B cell (primary cell): Measurements from ENCODE around the gene PRDM2. TPM values are rescaled to one million over a fixed set of nuclear protein-coding genes. Genes with fewer than 3 reads are reported as not detected.

ENCODE experiments used
- ATAC-seq: fragments of 200-7000 bp; cut with Tn5 transposase; one replicate; pipeline ENCODE4 v1.10.0; 2021; ENCODE audit warnings: low read depth, mild to moderate bottlenecking, moderate number of reproducible peaks, moderate library complexity
- CTCF ChIA-PET: fragments of 350-600 bp; sonication (Branson Sonifier 250); formaldehyde crosslinking; loops from one replicate; lab custom pipeline; 2021; ENCODE audit warnings: antibody characterized with exemption, inconsistent platforms; lab: Charles Lee
- POLR2A ChIA-PET: fragments of 350-600 bp; sonication (Branson Sonifier 250); formaldehyde crosslinking; loops from one replicate; lab custom pipeline; 2021; ENCODE audit warnings: antibody characterized with exemption; lab: Charles Lee
- DNase-seq: peaks from one replicate; pipeline ENCODE4 v3.0.0; 2013
- H2AFZ ChIP-seq: 2 replicates; pipeline ENCODE4 v1.6.1; 2012; ENCODE audit warnings: mild to moderate bottlenecking, low read depth, low read length; ENCODE audit not compliant: insufficient read depth, poor library complexity, severe bottlenecking
- H3K27ac ChIP-seq, 2 donors: 1 replicate in 1 of 2; 2 replicates in 1 of 2; pipeline ENCODE4 v1.5.1; 2012 to 2013; ENCODE audit warnings: low read length in 2 of 2, mild to moderate bottlenecking in 2 of 2, moderate library complexity in 1 of 2
- H3K27me3 ChIP-seq, 4 experiments: fragments of 200-600 bp in 1 of 4; sonication (generic) in 1 of 4; replicated peaks in 1 of 4; 1 replicate in 2 of 4; 2 replicates in 2 of 4; pipeline versions ENCODE4 v1.6.1 to v1.7.0; 2013 to 2016; ENCODE audit warnings: low read length in 3 of 4, mild to moderate bottlenecking in 2 of 4, mixed read lengths in 1 of 4, moderate library complexity in 1 of 4; ENCODE audit not compliant: insufficient read depth in 4 of 4, control insufficient read depth in 3 of 4; ENCODE audit errors: control extremely low read depth in 1 of 4
- H3K36me3 ChIP-seq, 2 experiments: replicated peaks in 1 of 2; 1 replicate in 1 of 2; 2 replicates in 1 of 2; pipeline versions ENCODE4 v1.6.1 to v1.7.1; 2013; ENCODE audit warnings: low read length in 1 of 2; ENCODE audit not compliant: insufficient read depth in 2 of 2, control insufficient read depth in 1 of 2; ENCODE audit errors: control extremely low read depth in 1 of 2, extremely low read depth in 1 of 2
- H3K4me1 ChIP-seq, 2 donors: fragments of 200-600 bp in 1 of 2; sonication (generic) in 1 of 2; 1 replicate in 1 of 2; 2 replicates in 1 of 2; pipeline versions ENCODE4 v1.5.1 to v1.6.1; 2013 to 2017; ENCODE audit warnings: low read length in 2 of 2; ENCODE audit not compliant: control insufficient read depth in 2 of 2, insufficient read depth in 2 of 2
- H3K4me2 ChIP-seq: replicated peaks from 2 replicates; pipeline ENCODE3; 2012; ENCODE audit warnings: mild to moderate bottlenecking, low read depth, low read length; ENCODE audit not compliant: poor library complexity, severe bottlenecking
- H3K4me3 ChIP-seq, 5 experiments: fragments of 200-600 bp in 1 of 5; sonication (generic) in 1 of 5; 1 replicate in 3 of 5; 2 replicates in 2 of 5; pipeline versions ENCODE4 v1.5.1 to v1.7.0; 2011 to 2016; ENCODE audit warnings: low read length in 4 of 5, mild to moderate bottlenecking in 4 of 5, low read depth in 2 of 5, control low read depth in 1 of 5, moderate library complexity in 1 of 5; ENCODE audit not compliant: insufficient read depth in 1 of 5; ENCODE audit errors: control extremely low read depth in 1 of 5, extremely low read depth in 1 of 5
- H3K79me2 ChIP-seq: fragments of 200-600 bp; sonication (generic); one replicate; pipeline ENCODE4 v1.6.0; 2016; ENCODE audit warnings: low read length; ENCODE audit not compliant: control insufficient read depth, insufficient read depth
- H3K9ac ChIP-seq: fragments of 200-600 bp; sonication (generic); 2 replicates; pipeline ENCODE4 v1.6.1; 2017; ENCODE audit warnings: mild to moderate bottlenecking, low read length, moderate library complexity
- H3K9me3 ChIP-seq, 3 donors: one replicate each; pipeline versions ENCODE4 v1.6.1 to v1.7.1; 2013; ENCODE audit warnings: low read length in 2 of 3; ENCODE audit not compliant: control insufficient read depth in 2 of 3, insufficient read depth in 1 of 3; ENCODE audit errors: control extremely low read depth in 1 of 3
- H4K20me1 ChIP-seq: 2 replicates; pipeline ENCODE4 v1.6.0; 2012; ENCODE audit warnings: mild to moderate bottlenecking, low read length; ENCODE audit not compliant: insufficient read depth, control insufficient read depth, poor library complexity, severe bottlenecking
- H3K27ac Mint-ChIP-seq: one replicate; pipeline ENCODE4 v1.8.0; 2021; ENCODE audit warnings: mixed read lengths
- H3K27me3 Mint-ChIP-seq: one replicate; pipeline ENCODE4 v1.8.0; 2021; ENCODE audit warnings: mixed read lengths
- H3K4me1 Mint-ChIP-seq: one replicate; pipeline ENCODE4 v1.8.0; 2021; ENCODE audit warnings: mixed read lengths
- H3K4me3 Mint-ChIP-seq: one replicate; pipeline ENCODE4 v1.8.0; 2021; ENCODE audit warnings: mixed read lengths
- H3K9me3 Mint-ChIP-seq: one replicate; pipeline ENCODE4 v1.8.0; 2022; ENCODE audit warnings: mixed read lengths; ENCODE audit not compliant: insufficient read depth
- EZH2 ChIP-seq: IDR thresholded peaks from 2 replicates; pipeline ENCODE4 v1.6.1; 2012; ENCODE audit warnings: borderline replicate concordance, low read depth, mild to moderate bottlenecking, moderate library complexity, low read length; ENCODE audit not compliant: insufficient read depth, poor library complexity, severe bottlenecking
- WGBS: methylation state at CpG from one replicate; pipeline ENCODE4 v1.1.5; 2013; ENCODE audit warnings: missing lambda C conversion rate; ENCODE audit not compliant: insufficient coverage; 5-methylcytosine and 5-hydroxymethylcytosine counted together
- intact Hi-C: fragments of 100-400 bp; cut with micrococcal nuclease; formaldehyde crosslinking; loops from one replicate; pipeline ENCODE4 v1.10.0; 2022
- polyA plus RNA-seq: library from polyadenylated mRNA; depleted of rRNA; stranded (reverse); fragments of >200 nt; gene quantifications from 2 replicates; pipeline ENCODE4 v1.2.3, GENCODE V29; 2012
- total RNA-seq, 2 donors: library from RNA; stranded (reverse); fragments of 120-200 nt in 1 of 2; gene quantifications; 1 replicate in 1 of 2; 2 replicates in 1 of 2; pipeline versions ENCODE4 v1.2.3 to v1.2.4, GENCODE V29; 2013 to 2022
- TF ChIP-seq, protein P1 (sequence below): fragments of 200-600 bp; IDR thresholded peaks from one replicate; pipeline ENCODE4 v1.8.0; 2022; ENCODE audit warnings: antibody characterized with exemption, mild to moderate bottlenecking

The PRDM2 gene
- total and polyA plus RNA-seq, 2 donors (not counting 1 experiment from before 2014, with no cell fraction given), result 50.1 to 432 TPM

DNA sequence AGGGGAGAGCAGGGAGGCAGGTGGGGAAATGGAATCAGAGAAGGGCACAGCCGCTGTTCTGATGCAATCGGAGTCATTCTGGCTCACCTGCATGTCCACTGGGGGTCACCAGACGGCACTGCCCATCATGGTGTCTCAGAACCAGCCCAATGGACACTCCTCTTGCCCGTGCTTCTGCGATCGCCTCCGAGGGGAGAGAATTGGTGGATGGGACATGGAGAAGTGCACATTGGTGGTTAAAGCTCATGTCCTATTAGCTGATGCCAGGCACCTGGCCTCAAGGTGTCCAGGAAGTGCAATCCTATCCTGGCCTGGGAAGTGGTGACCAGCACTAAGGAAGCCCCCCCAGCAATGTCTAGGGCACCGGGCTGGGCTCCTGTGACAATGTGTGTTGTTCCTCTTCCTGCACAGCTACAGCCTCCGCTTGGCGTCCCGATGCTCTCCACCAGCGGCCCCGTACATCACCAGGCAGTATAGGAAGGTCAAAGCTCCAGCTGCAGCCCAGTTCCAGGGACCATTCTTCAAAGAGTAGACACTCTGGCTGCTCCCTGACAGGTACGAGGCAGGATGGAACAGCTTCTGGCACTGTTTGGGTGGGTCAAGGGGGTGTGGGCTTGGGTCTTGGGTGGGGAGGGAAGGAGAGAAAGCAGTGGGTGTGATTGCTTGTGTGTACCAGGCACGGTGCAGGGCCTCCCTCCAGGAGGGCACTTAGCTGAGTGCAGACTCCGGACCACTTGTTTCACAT lies 116.2 kb downstream of the PRDM2 start:
- Mint-ChIP-seq H3K27ac (no peak overlapping the region), H3K27me3 (no peaks in the 10 kb centered on the region), H3K9me3 (no peaks in the 10 kb centered on the region), H3K4me1 (peaks cover 18% of the 10 kb centered on the region), H3K4me3 (no peak overlapping the region)
- peaks cover 0 to 15% of the 10 kb centered on the region in 2 experiments for H3K36me3 ChIP-seq
- H3K79me2 ChIP-seq, result peaks cover 10% of the 10 kb centered on the region
- no peaks in the 10 kb centered on the region for H3K9me3 ChIP-seq
- CTCF ChIA-PET, result interaction anchor here (0.7 kb wide), 1 partner anchor 67 kb away, joined by 5 read pairs; no protein-coding TSS in a partner anchor
- POLR2A ChIA-PET, result no interaction called here
- no peaks in the 10 kb centered on the region for H3K27me3 ChIP-seq
- H3K4me1 ChIP-seq, result peaks cover 0 to 9% of the 10 kb centered on the region in 2 donors
- H2AFZ ChIP-seq, result no peak overlapping the region
- DNase-seq (no peak), ATAC-seq (no peak)
- peaks cover 9% of the 10 kb centered on the region for H4K20me1 ChIP-seq
- TF ChIP-seq, protein P1, sequence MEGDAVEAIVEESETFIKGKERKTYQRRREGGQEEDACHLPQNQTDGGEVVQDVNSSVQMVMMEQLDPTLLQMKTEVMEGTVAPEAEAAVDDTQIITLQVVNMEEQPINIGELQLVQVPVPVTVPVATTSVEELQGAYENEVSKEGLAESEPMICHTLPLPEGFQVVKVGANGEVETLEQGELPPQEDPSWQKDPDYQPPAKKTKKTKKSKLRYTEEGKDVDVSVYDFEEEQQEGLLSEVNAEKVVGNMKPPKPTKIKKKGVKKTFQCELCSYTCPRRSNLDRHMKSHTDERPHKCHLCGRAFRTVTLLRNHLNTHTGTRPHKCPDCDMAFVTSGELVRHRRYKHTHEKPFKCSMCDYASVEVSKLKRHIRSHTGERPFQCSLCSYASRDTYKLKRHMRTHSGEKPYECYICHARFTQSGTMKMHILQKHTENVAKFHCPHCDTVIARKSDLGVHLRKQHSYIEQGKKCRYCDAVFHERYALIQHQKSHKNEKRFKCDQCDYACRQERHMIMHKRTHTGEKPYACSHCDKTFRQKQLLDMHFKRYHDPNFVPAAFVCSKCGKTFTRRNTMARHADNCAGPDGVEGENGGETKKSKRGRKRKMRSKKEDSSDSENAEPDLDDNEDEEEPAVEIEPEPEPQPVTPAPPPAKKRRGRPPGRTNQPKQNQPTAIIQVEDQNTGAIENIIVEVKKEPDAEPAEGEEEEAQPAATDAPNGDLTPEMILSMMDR, result no peak
- TF ChIP-seq EZH2, result no peak
- WGBS, result 97% methylated on average over 15 of the region's 16 CpGs
- no peak overlapping the region for H3K27ac ChIP-seq
- H3K4me2 ChIP-seq, result no peak overlapping the region
- no peak overlapping the region for H3K9ac ChIP-seq
- intact Hi-C loops, result no loop called here
- H3K4me3 ChIP-seq, result no peak overlapping the region

DNA sequence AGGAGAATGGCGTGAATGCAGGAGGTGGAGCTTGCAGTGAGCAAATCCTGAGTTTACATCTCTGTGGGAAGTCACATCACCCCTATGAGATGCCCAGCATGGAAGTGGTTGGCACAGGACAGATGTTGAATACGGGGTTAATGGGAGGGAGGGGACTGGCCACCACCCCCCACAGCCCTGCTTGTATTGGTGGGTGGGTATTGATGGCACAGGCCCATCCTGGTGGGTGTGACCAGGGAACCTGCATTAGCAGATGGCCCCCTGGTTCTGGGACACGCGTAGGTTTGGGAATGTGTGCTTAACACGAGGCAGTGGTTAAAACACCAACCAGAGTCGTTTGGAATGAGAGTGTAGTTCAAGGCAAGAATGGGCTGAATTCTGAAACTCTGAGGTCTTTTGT lies 117.9 kb downstream of the PRDM2 start:
- ATAC-seq (no peak), DNase-seq (no peak)
- no peak overlapping the region for H3K27ac Mint-ChIP-seq
- intact Hi-C loops, result no loop called here
- peaks cover 10% of the 10 kb centered on the region for H3K79me2 ChIP-seq
- H3K27me3 ChIP-seq, result no peaks in the 10 kb centered on the region
- TF ChIP-seq, protein P1, result no peak
- no peak for TF ChIP-seq EZH2
- ChIA-PET CTCF (no interaction called here), POLR2A (no interaction called here)
- H3K4me3 Mint-ChIP-seq, result no peak overlapping the region
- no peak overlapping the region for H3K4me2 ChIP-seq
- no peak overlapping the region for H3K27ac ChIP-seq
- H3K4me3 ChIP-seq, result no peak overlapping the region
- peaks cover 9% of the 10 kb centered on the region for H3K4me1 Mint-ChIP-seq
- H3K4me1 ChIP-seq, result peaks cover 0 to 8% of the 10 kb centered on the region in 2 donors
- H4K20me1 ChIP-seq, result peaks cover 9% of the 10 kb centered on the region
- peaks cover 0 to 20% of the 10 kb centered on the region in 2 experiments for H3K36me3 ChIP-seq
- H3K27me3 Mint-ChIP-seq, result no peaks in the 10 kb centered on the region
- no peaks in the 10 kb centered on the region for H3K9me3 ChIP-seq
- H3K9me3 Mint-ChIP-seq, result no peaks in the 10 kb centered on the region
- H2AFZ ChIP-seq, result no peak overlapping the region
- 95% methylated on average over 4 of the region's 6 CpGs for WGBS
- no peak overlapping the region for H3K9ac ChIP-seq
